Measurements from ENCODE around the gene ITGBL1. TPM values are rescaled to one million over a fixed set of nuclear protein-coding genes. Genes with fewer than 3 reads are reported as not detected.
A peak's percentile ranks its signal among the peaks of the same experiment; 100 is the strongest.

The ITGBL1 gene
- total and polyA plus RNA-seq, 8 donors = 0.63 to 9.5 (median 1.6) TPM

DNA sequence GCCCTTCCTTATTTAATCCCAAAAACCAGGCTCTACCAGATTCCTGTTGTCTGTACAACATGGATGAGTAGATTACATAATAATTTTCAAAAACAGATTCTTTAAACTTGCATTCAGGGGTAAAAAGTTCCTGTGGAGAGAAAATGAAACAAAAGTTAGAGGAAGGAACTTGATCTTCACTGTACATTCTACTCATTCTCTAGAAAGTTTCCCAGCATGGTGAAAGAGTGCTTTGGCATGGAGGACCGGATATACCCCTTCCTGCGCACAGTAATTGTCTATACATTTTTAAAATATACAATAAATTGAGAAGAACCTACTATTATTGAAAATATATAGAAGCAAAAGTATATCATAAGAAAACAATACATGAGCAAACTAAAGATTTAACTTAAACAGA is 274.2 kb downstream of the ITGBL1 start:
- no peak overlapping the region for H3K4me3 ChIP-seq
- DNase-seq (no peak), ATAC-seq (no peak), FAIRE-seq (no peak)
- no peaks in the 10 kb centered on the region for H3K27me3 ChIP-seq
- H3K4me1 ChIP-seq = no peaks in the 10 kb centered on the region
- no peaks in the 10 kb centered on the region for H3K36me3 ChIP-seq
- no peak for TF ChIP-seq CTCF (IDR thresholded peaks at IDR 0.05)
- WGBS, 2 donors = 66 to 70% methylated on average over 2 of the region's 2 CpGs
- intact Hi-C loops (cut with DNase I) = no loop called here
- H3K27ac ChIP-seq = no peak overlapping the region
- no peaks in the 10 kb centered on the region for H3K9me3 ChIP-seq

DNA sequence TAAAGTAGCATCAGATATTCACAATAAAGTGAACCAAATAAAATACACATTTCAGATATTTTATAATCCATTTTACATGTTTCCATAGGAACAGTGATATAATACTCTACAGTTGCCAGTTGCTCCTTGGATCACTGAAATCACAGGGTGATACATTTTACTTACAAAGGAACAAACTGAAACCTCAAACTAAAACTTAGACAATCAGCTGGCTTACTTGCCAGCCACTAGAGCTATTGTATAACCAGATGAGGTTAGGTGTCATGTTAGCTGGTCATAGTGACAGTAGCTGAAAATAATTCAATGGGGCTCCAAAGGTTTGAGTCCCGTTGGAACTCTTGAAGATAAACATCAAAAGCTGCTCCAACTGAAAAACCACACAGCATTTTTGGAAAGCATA is 274.6 kb downstream of the ITGBL1 start:
- no peak for ATAC-seq
- Histone ChIP-seq H3K27ac (no peak overlapping the region), H3K36me3 (no peaks in the 10 kb centered on the region), H3K27me3 (no peaks in the 10 kb centered on the region), H3K4me1 (no peaks in the 10 kb centered on the region), H3K4me3 (no peak overlapping the region), H3K9me3 (no peaks in the 10 kb centered on the region)
- intact Hi-C loops (cut with DNase I) = no loop called here
- no peak for DNase-seq
- no peak for TF ChIP-seq CTCF (IDR thresholded peaks at IDR 0.05)
- WGBS, 2 donors = 19 to 47% methylated on average over 1 of the region's 1 CpG
- FAIRE-seq = no peak

GRCh38 chr13:101728021-101728420 is 275.5 kb downstream of the ITGBL1 start:
- intact Hi-C loops (cut with DNase I) = no loop called here
- H3K4me1 ChIP-seq = no peaks in the 10 kb centered on the region
- no peak for TF ChIP-seq CTCF (IDR thresholded peaks at IDR 0.05)
- H3K27me3 ChIP-seq = no peaks in the 10 kb centered on the region
- H3K36me3 ChIP-seq = no peaks in the 10 kb centered on the region
- ATAC-seq = no peak
- H3K9me3 ChIP-seq = no peaks in the 10 kb centered on the region
- H3K4me3 ChIP-seq = no peak overlapping the region
- FAIRE-seq = no peak
- DNase-seq = no peak
- no peak overlapping the region for H3K27ac ChIP-seq

- 51 to 54% methylated on average over 3 of the region's 3 CpGs for WGBS, 2 donors
- TF ChIP-seq CTCF (IDR thresholded peaks at IDR 0.05) = no peak
- DNase-seq = no peak
- no peaks in the 10 kb centered on the region for H3K36me3 ChIP-seq
- no peak overlapping the region for H3K27ac ChIP-seq
- ATAC-seq = no peak
- H3K27me3 ChIP-seq = no peaks in the 10 kb centered on the region
- no peaks in the 10 kb centered on the region for H3K4me1 ChIP-seq
- H3K9me3 ChIP-seq = no peaks in the 10 kb centered on the region
- intact Hi-C loops (cut with DNase I) = no loop called here
- FAIRE-seq = no peak
- H3K4me3 ChIP-seq = no peak overlapping the region
Measured at GRCh38 chr13:101728615-101729014, 276.1 kb downstream of the ITGBL1 start.

GRCh38 chr13:101730420-101731000 is 278.0 kb downstream of the ITGBL1 start:
- Histone ChIP-seq H3K27me3 (no peaks in the 10 kb centered on the region), H3K27ac (no peak overlapping the region), H3K4me1 (no peaks in the 10 kb centered on the region), H3K9me3 (no peaks in the 10 kb centered on the region), H3K4me3 (no peak overlapping the region), H3K36me3 (no peaks in the 10 kb centered on the region)
- 57 to 64% methylated on average over 3 of the region's 3 CpGs for WGBS, 2 donors
- no peak for DNase-seq
- intact Hi-C loops (cut with DNase I) = no loop called here
- no peak for TF ChIP-seq CTCF (IDR thresholded peaks at IDR 0.05)
- peak in 2 of 4 donors; percentile 69 to 70 for ATAC-seq
- FAIRE-seq = no peak

All from pancreas (tissue), 10 donors.